HEK293 (cell line): ENCODE results near the gene SHISA5.

ENCODE experiments used
- CTCF ChIA-PET: fragments of 350-600 bp; formaldehyde crosslinking; extraction: SDS; loops from one replicate; lab custom pipeline; 2021; ENCODE audit warnings: antibody characterized with exemption; lab: Yijun Ruan, JAX
- POLR2A ChIA-PET: fragments of 300-600 bp; formaldehyde crosslinking; extraction: SDS; loops from one replicate; lab custom pipeline; 2020; ENCODE audit warnings: antibody characterized with exemption, inconsistent platforms; lab: Yijun Ruan, JAX
- H3K27ac ChIP-seq: fragments of 200-500 bp; sonication (Bioruptor generic); 2 replicates; pipeline ENCODE4 v1.5.1; 2014; ENCODE audit warnings: low read depth, low read length, control low read depth, inconsistent platforms; ENCODE audit errors: extremely low read depth
- H3K36me3 ChIP-seq, 2 experiments: fragments of 200-500 bp in 1 of 2; sonication (Bioruptor generic) in 1 of 2; 1 replicate in 1 of 2; 2 replicates in 1 of 2; pipeline ENCODE4 v1.5.1; 2014 to 2017; ENCODE audit warnings: inconsistent platforms in 2 of 2, low read length in 2 of 2; ENCODE audit not compliant: control insufficient read depth in 2 of 2, insufficient read depth in 1 of 2
- H3K4me1 ChIP-seq: fragments of 200-500 bp; sonication (Bioruptor generic); 2 replicates; pipeline ENCODE4 v1.5.1; 2014; ENCODE audit warnings: mild to moderate bottlenecking, low read length, inconsistent platforms; ENCODE audit not compliant: control insufficient read depth, insufficient read depth
- H3K4me3 ChIP-seq: 2 replicates; pipeline ENCODE4 v1.5.1; 2011; ENCODE audit warnings: low read depth, mild to moderate bottlenecking, control low read depth, low read length, moderate library complexity
- H3K9me3 ChIP-seq: fragments of 200-500 bp; sonication (Bioruptor generic); 2 replicates; pipeline ENCODE4 v1.5.1; 2014; ENCODE audit warnings: low read depth, low read length, inconsistent platforms; ENCODE audit not compliant: control insufficient read depth, insufficient read depth
- BCL11B ChIP-seq: fragments of 450-650 bp; formaldehyde crosslinking; IDR thresholded peaks from 2 replicates; pipeline ENCODE4 v1.5.1; 2016; ENCODE audit warnings: low read depth, missing biosample characterization, missing genetic modification characterization
- HOXC10 ChIP-seq: sonication (generic); formaldehyde crosslinking; IDR thresholded peaks from 2 replicates; pipeline ENCODE4 v1.8.1; 2023; ENCODE audit warnings: mild to moderate bottlenecking, missing genetic modification reagents
- SP2 ChIP-seq: fragments of 450-650 bp; formaldehyde crosslinking; IDR thresholded peaks from 2 replicates; pipeline ENCODE4 v1.5.1; 2016; ENCODE audit warnings: missing biosample characterization, missing genetic modification characterization
- TCF7L2 ChIP-seq: IDR thresholded peaks from 2 replicates; pipeline ENCODE4 v1.6.1; 2011; ENCODE audit warnings: low read depth, mild to moderate bottlenecking, inconsistent platforms, low read length, moderate library complexity, borderline replicate concordance
- WT1 ChIP-seq: fragments of 450-650 bp; formaldehyde crosslinking; IDR thresholded peaks from 2 replicates; pipeline ENCODE4 v1.5.1; 2016; ENCODE audit warnings: missing biosample characterization, missing genetic modification characterization
- YY1 ChIP-seq: fragments of 450-650 bp; formaldehyde crosslinking; IDR thresholded peaks from 2 replicates; pipeline ENCODE4 v1.5.1; 2018; ENCODE audit warnings: missing biosample characterization, missing genetic modification characterization
- ZNF155 ChIP-seq: fragments of 450-650 bp; formaldehyde crosslinking; IDR thresholded peaks from 2 replicates; pipeline ENCODE4 v1.5.1; 2016; ENCODE audit warnings: missing biosample characterization, missing genetic modification characterization
- ZNF2 ChIP-seq: fragments of 450-650 bp; formaldehyde crosslinking; IDR thresholded peaks from 2 replicates; pipeline ENCODE4 v1.5.1; 2016; ENCODE audit warnings: missing biosample characterization, missing genetic modification characterization
- ZNF221 ChIP-seq: fragments of 450-650 bp; formaldehyde crosslinking; IDR thresholded peaks from 2 replicates; pipeline ENCODE4 v1.5.1; 2017; ENCODE audit warnings: missing biosample characterization, missing genetic modification characterization, borderline replicate concordance
- ZNF324 ChIP-seq: fragments of 450-650 bp; formaldehyde crosslinking; IDR thresholded peaks from 2 replicates; pipeline ENCODE4 v1.5.1; 2016; ENCODE audit warnings: missing biosample characterization, missing genetic modification characterization
- ZNF350 ChIP-seq: fragments of 450-650 bp; formaldehyde crosslinking; IDR thresholded peaks from 2 replicates; pipeline ENCODE4 v1.5.0; 2017; ENCODE audit warnings: missing biosample characterization, mild to moderate bottlenecking, missing genetic modification characterization
- ZNF394 ChIP-seq: fragments of 450-650 bp; formaldehyde crosslinking; IDR thresholded peaks from 2 replicates; pipeline ENCODE4 v1.5.1; 2016; ENCODE audit warnings: missing biosample characterization, missing genetic modification characterization, mild to moderate bottlenecking, moderate library complexity, borderline replicate concordance
- ZNF473 ChIP-seq: fragments of 450-650 bp; formaldehyde crosslinking; IDR thresholded peaks from 2 replicates; pipeline ENCODE4 v1.5.1; 2017; ENCODE audit warnings: missing biosample characterization, missing genetic modification characterization
- ZNF518A ChIP-seq: fragments of 450-650 bp; formaldehyde crosslinking; conservative IDR thresholded peaks from 2 replicates; pipeline ENCODE4 v1.5.1; 2016; ENCODE audit warnings: low read depth, missing biosample characterization, missing genetic modification characterization
- ZNF558 ChIP-seq: fragments of 450-650 bp; formaldehyde crosslinking; IDR thresholded peaks from 2 replicates; pipeline ENCODE4 v1.5.1; 2016; ENCODE audit warnings: missing biosample characterization, missing genetic modification characterization
- ZNF664 ChIP-seq: fragments of 450-650 bp; formaldehyde crosslinking; IDR thresholded peaks from 2 replicates; pipeline ENCODE4 v1.5.1; 2016; ENCODE audit warnings: missing biosample characterization, missing genetic modification characterization
- ZNF670 ChIP-seq: fragments of 450-650 bp; formaldehyde crosslinking; IDR thresholded peaks from 2 replicates; pipeline ENCODE4 v1.5.1; 2016; ENCODE audit warnings: missing biosample characterization, missing genetic modification characterization, low read depth
- ZNF677 ChIP-seq: fragments of 450-650 bp; IDR thresholded peaks from 2 replicates; pipeline ENCODE4 v1.5.0; 2018; ENCODE audit warnings: missing biosample characterization, mild to moderate bottlenecking, missing genetic modification characterization, moderate library complexity
- ZNF792 ChIP-seq: fragments of 450-650 bp; formaldehyde crosslinking; IDR thresholded peaks from 2 replicates; pipeline ENCODE4 v1.5.1; 2016; ENCODE audit warnings: missing biosample characterization, missing genetic modification characterization
- TF ChIP-seq, protein P1 (sequence below): fragments of 450-650 bp; formaldehyde crosslinking; IDR thresholded peaks from 2 replicates; pipeline ENCODE4 v1.5.1; 2016; ENCODE audit warnings: missing biosample characterization, missing genetic modification characterization
- TF ChIP-seq, protein P2 (sequence below): fragments of 450-650 bp; formaldehyde crosslinking; IDR thresholded peaks from 2 replicates; pipeline ENCODE4 v1.5.1; 2017; ENCODE audit warnings: missing biosample characterization, mild to moderate bottlenecking, missing genetic modification characterization, moderate library complexity

Gene SHISA5

DNA sequence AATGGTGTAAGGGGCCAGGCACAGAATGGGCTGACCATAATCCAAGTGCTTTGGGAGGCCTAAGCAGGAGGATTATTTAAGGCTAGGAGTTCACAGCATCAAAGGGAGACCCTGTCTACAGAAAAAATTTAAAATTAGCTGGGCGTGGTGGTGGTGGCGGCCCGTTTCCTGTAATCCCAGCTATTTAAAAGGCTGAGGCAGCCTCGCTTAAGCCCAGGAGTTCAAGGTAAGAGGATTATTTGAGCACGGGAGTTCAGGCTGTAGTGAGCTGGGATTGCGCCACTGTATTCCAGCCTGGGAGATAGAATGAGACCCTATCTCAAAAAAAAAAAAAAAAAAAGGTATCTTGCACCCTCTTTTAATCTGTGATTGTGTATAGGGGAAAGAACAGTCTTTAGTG lies 62.0 kb downstream of the SHISA5 start (continued):
- TF ChIP-seq, protein P1, sequence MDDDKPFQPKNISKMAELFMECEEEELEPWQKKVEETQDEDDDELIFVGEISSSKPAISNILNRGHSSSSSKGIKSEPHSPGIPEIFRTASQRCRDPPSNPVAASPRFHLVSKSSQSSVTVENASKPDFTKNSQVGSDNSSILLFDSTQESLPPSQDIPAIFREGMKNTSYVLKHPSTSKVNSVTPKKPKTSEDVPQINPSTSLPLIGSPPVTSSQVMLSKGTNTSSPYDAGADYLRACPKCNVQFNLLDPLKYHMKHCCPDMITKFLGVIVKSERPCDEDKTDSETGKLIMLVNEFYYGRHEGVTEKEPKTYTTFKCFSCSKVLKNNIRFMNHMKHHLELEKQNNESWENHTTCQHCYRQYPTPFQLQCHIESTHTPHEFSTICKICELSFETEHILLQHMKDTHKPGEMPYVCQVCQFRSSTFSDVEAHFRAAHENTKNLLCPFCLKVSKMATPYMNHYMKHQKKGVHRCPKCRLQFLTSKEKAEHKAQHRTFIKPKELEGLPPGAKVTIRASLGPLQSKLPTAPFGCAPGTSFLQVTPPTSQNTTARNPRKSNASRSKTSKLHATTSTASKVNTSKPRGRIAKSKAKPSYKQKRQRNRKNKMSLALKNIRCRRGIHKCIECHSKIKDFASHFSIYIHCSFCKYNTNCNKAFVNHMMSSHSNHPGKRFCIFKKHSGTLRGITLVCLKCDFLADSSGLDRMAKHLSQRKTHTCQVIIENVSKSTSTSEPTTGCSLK (tag by site-specific recombination), result no peak
- TF ChIP-seq ZNF155 (tag by site-specific recombination) (no peak), ZNF394 (tag by site-specific recombination) (no peak)

- peaks cover 14 to 34% of the 10 kb centered on the region in 2 experiments; a peak in 2 of 3 replicates for H3K36me3 ChIP-seq
- TF ChIP-seq YY1 (tag by site-specific recombination), result no peak
- no peak for TF ChIP-seq ZNF518A (tag by site-specific recombination)
- no peak for TF ChIP-seq TCF7L2
- ChIA-PET CTCF (interaction anchor here (2.3 to 2.8 kb wide), 2 partner anchors 40 to 246 kb away, joined by 11 to 15 read pairs; no protein-coding TSS in a partner anchor), POLR2A (interaction anchor here (1.7 kb wide), 1 partner anchor 32 kb away, joined by 13 read pairs; no protein-coding TSS in a partner anchor)
- no peaks in the 10 kb centered on the region for H3K4me1 ChIP-seq
- peak overlapping the region; percentile 67 for H3K27ac ChIP-seq
- no peaks in the 10 kb centered on the region for H3K9me3 ChIP-seq
- peak overlapping the region; percentile 84 for H3K4me3 ChIP-seq
These were observed 63.4 kb downstream of the SHISA5 start for GRCh38 chr3:48440590-48440958.

DNA sequence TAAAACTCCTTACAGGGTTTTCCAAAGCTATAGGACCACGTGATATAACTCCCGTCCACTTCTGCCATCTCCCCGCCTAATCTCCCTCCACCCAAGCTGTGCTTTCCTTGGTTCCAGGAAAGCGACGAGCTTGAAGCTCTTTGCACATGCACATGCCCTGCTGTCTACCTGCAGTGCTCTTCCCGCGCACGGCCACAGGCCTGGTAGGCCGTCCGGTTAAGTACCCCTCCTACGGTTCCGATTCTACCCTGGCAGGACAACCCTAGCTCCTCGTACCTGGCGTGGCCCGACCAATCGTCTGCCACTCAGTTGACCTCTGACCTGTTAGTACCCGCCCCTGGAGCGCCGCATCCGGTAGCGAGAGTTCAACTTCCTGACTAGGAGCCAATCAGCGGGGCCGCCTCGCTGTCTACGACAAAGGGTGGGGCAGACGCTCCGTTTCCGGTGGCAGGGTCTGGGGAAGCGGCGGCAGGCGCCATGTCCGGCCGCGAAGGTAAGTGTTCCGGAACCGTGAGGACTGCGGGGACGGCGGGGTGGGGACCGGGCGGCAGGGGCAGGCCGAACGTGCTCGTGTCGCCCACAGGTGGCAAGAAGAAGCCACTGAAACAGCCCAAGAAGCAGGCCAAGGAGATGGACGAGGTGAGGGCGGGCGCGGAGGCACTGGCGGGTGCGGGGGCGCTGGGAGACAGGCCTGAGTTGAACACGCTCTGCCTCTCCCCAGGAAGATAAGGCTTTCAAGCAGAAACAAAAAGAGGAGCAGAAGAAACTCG lies 64.0 kb downstream of the SHISA5 start, which contains the start of the genes CCDC51 and TMA7:
Gene CCDC51 (minus strand): TSS at position 300 of the 770 bp plus-strand sequence. CDS start 4,991 bp downstream, outside the sequence.
Gene TMA7 (plus strand): TSS at position 438 of the 770 bp plus-strand sequence. CDS start 40 bp downstream, at position 478.
- POLR2A ChIA-PET, result interaction anchor here (0.6 to 1.7 kb wide), 15 partner anchors 10 to 252 kb away, joined by 3 to 13 read pairs (median 5); partner anchors contain the start of genes CAMP, CDC25A, PFKFB4 and PLXNB1
- Histone ChIP-seq H3K4me1 (no peaks in the 10 kb centered on the region), H3K9me3 (no peaks in the 10 kb centered on the region), H3K27ac (peak within 1 kb of the TSS; percentile 67), H3K4me3 (peak within 1 kb of the TSS; percentile 84), H3K36me3 (peaks cover 14 to 34% of the 10 kb centered on the region in 2 experiments; a peak in 2 of 3 replicates)
- CTCF ChIA-PET, result interaction anchor here (0.7 to 2.8 kb wide), 4 partner anchors 10 to 246 kb away, joined by 3 to 15 read pairs (median 7); partner anchors contain the start of genes PLXNB1 and SLC26A6
- TF ChIP-seq ZNF664 (tag by site-specific recombination), result no peak
- TF ChIP-seq ZNF350 (tag by site-specific recombination), result no peak
- no peak for TF ChIP-seq ZNF473 (tag by site-specific recombination)
- no peak for TF ChIP-seq ZNF792 (tag by site-specific recombination)
- TF ChIP-seq ZNF2, result peak; percentile 43; the same call in 1 of the 2 replicates
- no peak for TF ChIP-seq ZNF221 (tag by site-specific recombination)
- TF ChIP-seq, protein P2, sequence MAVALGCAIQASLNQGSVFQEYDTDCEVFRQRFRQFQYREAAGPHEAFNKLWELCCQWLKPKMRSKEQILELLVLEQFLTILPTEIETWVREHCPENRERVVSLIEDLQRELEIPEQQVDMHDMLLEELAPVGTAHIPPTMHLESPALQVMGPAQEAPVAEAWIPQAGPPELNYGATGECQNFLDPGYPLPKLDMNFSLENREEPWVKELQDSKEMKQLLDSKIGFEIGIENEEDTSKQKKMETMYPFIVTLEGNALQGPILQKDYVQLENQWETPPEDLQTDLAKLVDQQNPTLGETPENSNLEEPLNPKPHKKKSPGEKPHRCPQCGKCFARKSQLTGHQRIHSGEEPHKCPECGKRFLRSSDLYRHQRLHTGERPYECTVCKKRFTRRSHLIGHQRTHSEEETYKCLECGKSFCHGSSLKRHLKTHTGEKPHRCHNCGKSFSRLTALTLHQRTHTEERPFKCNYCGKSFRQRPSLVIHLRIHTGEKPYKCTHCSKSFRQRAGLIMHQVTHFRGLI (tag by site-specific recombination), result no peak
- no peak for TF ChIP-seq ZNF677
- no peak for TF ChIP-seq ZNF324 (tag by site-specific recombination)
- TF ChIP-seq WT1 (tag by site-specific recombination), result no peak
- no peak for TF ChIP-seq ZNF670
- TF ChIP-seq HOXC10, result no peak
- peak; percentile 99 for TF ChIP-seq SP2 (tag by site-specific recombination)
- no peak for TF ChIP-seq BCL11B (tag by site-specific recombination)
- TF ChIP-seq, protein P1 (tag by site-specific recombination), result no peak
- TF ChIP-seq ZNF558 (tag by site-specific recombination), result no peak
